DMS114 treated with DMSO at 0.1 percent for 48 hours (cell line): ENCODE measurements around the gene ADD2.
A peak's percentile ranks its signal among the peaks of the same experiment; 100 is the strongest.
"Not testable (repeated sequence)": the region's sequence is repeated elsewhere in the genome, so short reads cannot be mapped to it uniquely, and the experiment has no call there.

Source experiments
- DNase-seq: peaks from one replicate; lab custom pipeline; 2025; ENCODE audit not compliant: unreplicated experiment; lab: John Stamatoyannopoulos, UW

ADD2 gene

GRCh38 chr2:70767699-70768589 lies at the start of gene ADD2:
ADD2 (minus strand) TSS chr2:70768200; CDS start chr2:70706408, 61,792 bp downstream.
- DNase-seq = peak; percentile 15

- DNase-seq = no peak
These were observed 49.4 kb upstream of the ADD2 start for GRCh38 chr2:70817284-70817954.

- DNase-seq = no peak
These were observed 48.7 kb upstream of the ADD2 start for GRCh38 chr2:70816726-70817125.

- DNase-seq = no peak
These were observed 41.3 kb upstream of the ADD2 start for GRCh38 chr2:70808983-70809958.

GRCh38 chr2:70807828-70808118 lies 39.8 kb upstream of the ADD2 start:
- no peak for DNase-seq

- no peak for DNase-seq
These were observed 39.3 kb upstream of the ADD2 start for GRCh38 chr2:70807102-70807827.

- no peak for DNase-seq
These were observed 38.6 kb upstream of the ADD2 start for GRCh38 chr2:70806620-70807019.

GRCh38 chr2:70806013-70806412 lies 38.0 kb upstream of the ADD2 start:
- DNase-seq = no peak

- no peak for DNase-seq
These were observed 33.7 kb upstream of the ADD2 start for GRCh38 chr2:70801607-70802263.

- DNase-seq = no peak
These were observed 31.7 kb upstream of the ADD2 start for GRCh38 chr2:70799706-70800105.

- not testable (repeated sequence) for DNase-seq
These were observed 30.0 kb upstream of the ADD2 start for GRCh38 chr2:70797996-70798395.

GRCh38 chr2:70797506-70797905 lies 29.5 kb upstream of the ADD2 start:
- DNase-seq = no peak

GRCh38 chr2:70796262-70796661 lies 28.3 kb upstream of the ADD2 start:
- no peak for DNase-seq

GRCh38 chr2:70795164-70795995 lies 27.4 kb upstream of the ADD2 start:
- DNase-seq = no peak

GRCh38 chr2:70793450-70793849 lies 25.4 kb upstream of the ADD2 start:
- no peak for DNase-seq

GRCh38 chr2:70790136-70790828 lies 22.3 kb upstream of the ADD2 start, which contains the start of gene FIGLA:
FIGLA (minus strand) TSS chr2:70790643; CDS start chr2:70790638, 5 bp downstream.
- DNase-seq = no peak

- peak; percentile 68 for DNase-seq
These were observed 21.5 kb upstream of the ADD2 start for GRCh38 chr2:70789304-70790135.
